SK-N-SH treated with all-trans-retinoic acid at 6 μM for 48 hours (cell line): ENCODE data around the gene GRAMD2B.

Source experiments
- ATAC-seq: fragments of 200-7000 bp; cut with Tn5 transposase; 3 replicates; pipeline ENCODE4 v1.9.1; 2020; ENCODE audit warnings: mild to moderate bottlenecking, moderate library complexity
- ARNTL ChIP-seq: fragments of 450-650 bp; formaldehyde crosslinking; IDR thresholded peaks from 2 replicates; pipeline ENCODE4 v1.5.0; 2020; ENCODE audit warnings: low read depth, mild to moderate bottlenecking, moderate library complexity, borderline replicate concordance
- BACH2 ChIP-seq: fragments of 250-450 bp; sonication (Bioruptor Pico); IDR thresholded peaks from 2 replicates; pipeline ENCODE4 v1.9.0; 2021; ENCODE audit warnings: mild to moderate bottlenecking, borderline replicate concordance
- ESRRG ChIP-seq: fragments of 250-450 bp; sonication (Bioruptor Pico); IDR thresholded peaks from 2 replicates; pipeline ENCODE4 v1.6.1; 2021; ENCODE audit warnings: mild to moderate bottlenecking
- ISL1 ChIP-seq: fragments of 250-450 bp; sonication (Bioruptor Pico); IDR thresholded peaks from 2 replicates; pipeline ENCODE4 v2.1.2; 2022; ENCODE audit warnings: mild to moderate bottlenecking, moderate library complexity
- OSR1 ChIP-seq: fragments of 250-450 bp; sonication (Bioruptor Pico); IDR thresholded peaks from 2 replicates; pipeline ENCODE4 v1.8.0; 2022; ENCODE audit warnings: moderate library complexity, mild to moderate bottlenecking, inconsistent platforms
- RARB ChIP-seq: fragments of 250-450 bp; sonication (Bioruptor Pico); IDR thresholded peaks from 2 replicates; pipeline ENCODE4 v1.8.0; 2021; ENCODE audit warnings: mild to moderate bottlenecking, moderate library complexity
- TOX ChIP-seq: fragments of 250-450 bp; sonication (Bioruptor Pico); IDR thresholded peaks from 2 replicates; pipeline ENCODE4 v1.8.0; 2021; ENCODE audit warnings: mild to moderate bottlenecking, moderate library complexity, borderline replicate concordance
- ZC3H10 ChIP-seq: fragments of 250-450 bp; sonication (Bioruptor Pico); IDR thresholded peaks from 2 replicates; pipeline ENCODE4 v1.5.1; 2021; ENCODE audit warnings: mild to moderate bottlenecking, moderate library complexity
- ZFP3 ChIP-seq: fragments of 250-450 bp; sonication (Bioruptor Pico); IDR thresholded peaks from 2 replicates; pipeline ENCODE4 v1.5.0; 2020; ENCODE audit warnings: mild to moderate bottlenecking, moderate library complexity
- ZNF565 ChIP-seq: fragments of 450-650 bp; formaldehyde crosslinking; conservative IDR thresholded peaks from 2 replicates; pipeline ENCODE4 v1.5.0; 2020; ENCODE audit warnings: low read depth, mild to moderate bottlenecking, moderate library complexity
- ZNF8 ChIP-seq: fragments of 450-650 bp; formaldehyde crosslinking; IDR thresholded peaks from 2 replicates; pipeline ENCODE4 v1.5.0; 2020; ENCODE audit warnings: mild to moderate bottlenecking, moderate library complexity
- TF ChIP-seq, protein P1 (sequence below): fragments of 250-450 bp; sonication (Bioruptor Pico); IDR thresholded peaks from 2 replicates; pipeline ENCODE4 v1.5.1; 2021; ENCODE audit warnings: mild to moderate bottlenecking, moderate library complexity
- TF ChIP-seq, protein P2 (sequence below): fragments of 250-450 bp; sonication (Bioruptor Pico); IDR thresholded peaks from 2 replicates; pipeline ENCODE4 v1.8.0; 2021; ENCODE audit warnings: low read depth, mild to moderate bottlenecking, moderate library complexity, borderline replicate concordance
- TF ChIP-seq, protein P3 (sequence below): fragments of 250-450 bp; sonication (Bioruptor Pico); IDR thresholded peaks from 2 replicates; pipeline ENCODE4 v1.8.0; 2020; ENCODE audit warnings: mild to moderate bottlenecking, moderate library complexity, borderline replicate concordance
- TF ChIP-seq, protein P4 (sequence below): fragments of 250-450 bp; sonication (Bioruptor Pico); IDR thresholded peaks from 2 replicates; pipeline ENCODE4 v1.5.0; 2020; ENCODE audit warnings: mild to moderate bottlenecking, moderate library complexity

The GRAMD2B gene

DNA sequence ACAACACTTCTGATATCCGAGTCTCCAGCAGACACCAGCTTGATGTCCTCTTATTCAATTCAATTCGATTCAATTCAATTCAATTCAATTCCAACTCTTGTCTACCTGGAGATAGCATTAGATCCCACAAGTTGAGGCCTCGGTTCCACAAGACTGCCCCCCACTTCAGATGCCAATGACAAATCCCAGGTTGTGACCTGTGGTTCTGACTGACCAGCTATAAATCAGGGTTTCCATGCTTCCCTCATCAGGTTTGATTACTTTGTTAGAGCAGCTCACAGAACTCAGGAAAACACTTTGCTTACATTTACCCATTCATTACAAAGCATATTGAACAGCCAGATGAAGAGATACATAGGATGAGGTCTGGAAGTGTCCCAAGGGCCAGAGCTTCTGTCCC is 89.2 kb downstream of the GRAMD2B start (continued):
- TF ChIP-seq, protein P1, sequence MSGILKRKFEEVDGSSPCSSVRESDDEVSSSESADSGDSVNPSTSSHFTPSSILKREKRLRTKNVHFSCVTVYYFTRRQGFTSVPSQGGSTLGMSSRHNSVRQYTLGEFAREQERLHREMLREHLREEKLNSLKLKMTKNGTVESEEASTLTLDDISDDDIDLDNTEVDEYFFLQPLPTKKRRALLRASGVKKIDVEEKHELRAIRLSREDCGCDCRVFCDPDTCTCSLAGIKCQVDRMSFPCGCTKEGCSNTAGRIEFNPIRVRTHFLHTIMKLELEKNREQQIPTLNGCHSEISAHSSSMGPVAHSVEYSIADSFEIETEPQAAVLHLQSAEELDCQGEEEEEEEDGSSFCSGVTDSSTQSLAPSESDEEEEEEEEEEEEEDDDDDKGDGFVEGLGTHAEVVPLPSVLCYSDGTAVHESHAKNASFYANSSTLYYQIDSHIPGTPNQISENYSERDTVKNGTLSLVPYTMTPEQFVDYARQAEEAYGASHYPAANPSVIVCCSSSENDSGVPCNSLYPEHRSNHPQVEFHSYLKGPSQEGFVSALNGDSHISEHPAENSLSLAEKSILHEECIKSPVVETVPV (CRISPR knock-in tag), result no peak
- TF ChIP-seq, protein P2, sequence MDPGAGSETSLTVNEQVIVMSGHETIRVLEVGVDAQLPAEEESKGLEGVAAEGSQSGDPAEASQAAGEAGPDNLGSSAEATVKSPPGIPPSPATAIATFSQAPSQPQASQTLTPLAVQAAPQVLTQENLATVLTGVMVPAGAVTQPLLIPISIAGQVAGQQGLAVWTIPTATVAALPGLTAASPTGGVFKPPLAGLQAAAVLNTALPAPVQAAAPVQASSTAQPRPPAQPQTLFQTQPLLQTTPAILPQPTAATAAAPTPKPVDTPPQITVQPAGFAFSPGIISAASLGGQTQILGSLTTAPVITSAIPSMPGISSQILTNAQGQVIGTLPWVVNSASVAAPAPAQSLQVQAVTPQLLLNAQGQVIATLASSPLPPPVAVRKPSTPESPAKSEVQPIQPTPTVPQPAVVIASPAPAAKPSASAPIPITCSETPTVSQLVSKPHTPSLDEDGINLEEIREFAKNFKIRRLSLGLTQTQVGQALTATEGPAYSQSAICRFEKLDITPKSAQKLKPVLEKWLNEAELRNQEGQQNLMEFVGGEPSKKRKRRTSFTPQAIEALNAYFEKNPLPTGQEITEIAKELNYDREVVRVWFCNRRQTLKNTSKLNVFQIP, result no peak
- TF ChIP-seq, protein P3, sequence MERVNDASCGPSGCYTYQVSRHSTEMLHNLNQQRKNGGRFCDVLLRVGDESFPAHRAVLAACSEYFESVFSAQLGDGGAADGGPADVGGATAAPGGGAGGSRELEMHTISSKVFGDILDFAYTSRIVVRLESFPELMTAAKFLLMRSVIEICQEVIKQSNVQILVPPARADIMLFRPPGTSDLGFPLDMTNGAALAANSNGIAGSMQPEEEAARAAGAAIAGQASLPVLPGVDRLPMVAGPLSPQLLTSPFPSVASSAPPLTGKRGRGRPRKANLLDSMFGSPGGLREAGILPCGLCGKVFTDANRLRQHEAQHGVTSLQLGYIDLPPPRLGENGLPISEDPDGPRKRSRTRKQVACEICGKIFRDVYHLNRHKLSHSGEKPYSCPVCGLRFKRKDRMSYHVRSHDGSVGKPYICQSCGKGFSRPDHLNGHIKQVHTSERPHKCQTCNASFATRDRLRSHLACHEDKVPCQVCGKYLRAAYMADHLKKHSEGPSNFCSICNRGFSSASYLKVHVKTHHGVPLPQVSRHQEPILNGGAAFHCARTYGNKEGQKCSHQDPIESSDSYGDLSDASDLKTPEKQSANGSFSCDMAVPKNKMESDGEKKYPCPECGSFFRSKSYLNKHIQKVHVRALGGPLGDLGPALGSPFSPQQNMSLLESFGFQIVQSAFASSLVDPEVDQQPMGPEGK (CRISPR knock-in tag), result no peak
- TF ChIP-seq, all 23 proteins: peak for 0

DNA sequence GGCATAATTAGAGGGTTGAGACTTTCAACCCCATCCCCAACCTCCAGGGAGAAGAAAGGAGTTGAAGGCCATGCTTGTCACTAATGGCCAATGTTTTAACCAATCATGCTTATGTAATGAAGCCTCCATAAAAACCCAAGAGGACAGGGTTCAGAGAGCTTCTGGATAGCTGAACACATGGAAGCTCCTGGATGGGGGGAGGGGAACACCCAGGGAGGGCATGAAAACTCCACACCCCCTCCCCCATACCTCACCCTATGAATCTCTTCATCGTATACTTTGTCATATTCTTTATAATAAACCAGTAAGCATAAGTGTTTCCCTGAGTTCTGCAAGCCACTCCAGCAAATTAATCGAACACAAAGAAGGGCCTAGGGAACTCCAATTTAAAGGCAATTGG is 90.1 kb downstream of the GRAMD2B start:
- no peak for ATAC-seq
- TF ChIP-seq ARNTL (CRISPR knock-in tag) (no peak), ISL1 (CRISPR knock-in tag) (no peak), OSR1 (CRISPR knock-in tag) (no peak), RARB (CRISPR knock-in tag) (no peak), ZFP3 (CRISPR knock-in tag) (no peak), ZC3H10 (CRISPR knock-in tag) (no peak)
- TF ChIP-seq, protein P2, result no peak
- TF ChIP-seq, protein P1 (CRISPR knock-in tag), result no peak
- TF ChIP-seq, all 23 proteins: peak for 0

DNA sequence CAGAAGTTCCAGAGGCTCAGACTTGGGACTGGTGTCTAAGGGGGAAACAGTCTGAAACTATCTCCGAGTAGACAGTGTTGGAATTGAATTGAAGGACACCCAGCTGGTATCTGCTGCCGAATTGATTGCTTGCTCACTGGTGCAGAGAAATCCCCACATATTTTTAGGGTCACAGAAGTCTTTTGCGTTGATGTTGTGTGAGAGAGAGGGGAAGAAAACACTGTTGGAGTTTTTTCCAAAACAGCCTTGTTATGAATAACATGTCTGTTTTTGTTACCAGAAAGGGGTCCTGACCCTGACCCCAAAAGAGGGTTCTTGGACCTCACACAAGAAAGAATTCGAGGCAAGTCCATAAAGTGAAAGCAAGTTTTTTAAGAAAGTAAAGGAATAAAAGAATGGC is 90.5 kb downstream of the GRAMD2B start:
- TF ChIP-seq BACH2 (CRISPR knock-in tag), result no peak
- TF ChIP-seq, protein P4, sequence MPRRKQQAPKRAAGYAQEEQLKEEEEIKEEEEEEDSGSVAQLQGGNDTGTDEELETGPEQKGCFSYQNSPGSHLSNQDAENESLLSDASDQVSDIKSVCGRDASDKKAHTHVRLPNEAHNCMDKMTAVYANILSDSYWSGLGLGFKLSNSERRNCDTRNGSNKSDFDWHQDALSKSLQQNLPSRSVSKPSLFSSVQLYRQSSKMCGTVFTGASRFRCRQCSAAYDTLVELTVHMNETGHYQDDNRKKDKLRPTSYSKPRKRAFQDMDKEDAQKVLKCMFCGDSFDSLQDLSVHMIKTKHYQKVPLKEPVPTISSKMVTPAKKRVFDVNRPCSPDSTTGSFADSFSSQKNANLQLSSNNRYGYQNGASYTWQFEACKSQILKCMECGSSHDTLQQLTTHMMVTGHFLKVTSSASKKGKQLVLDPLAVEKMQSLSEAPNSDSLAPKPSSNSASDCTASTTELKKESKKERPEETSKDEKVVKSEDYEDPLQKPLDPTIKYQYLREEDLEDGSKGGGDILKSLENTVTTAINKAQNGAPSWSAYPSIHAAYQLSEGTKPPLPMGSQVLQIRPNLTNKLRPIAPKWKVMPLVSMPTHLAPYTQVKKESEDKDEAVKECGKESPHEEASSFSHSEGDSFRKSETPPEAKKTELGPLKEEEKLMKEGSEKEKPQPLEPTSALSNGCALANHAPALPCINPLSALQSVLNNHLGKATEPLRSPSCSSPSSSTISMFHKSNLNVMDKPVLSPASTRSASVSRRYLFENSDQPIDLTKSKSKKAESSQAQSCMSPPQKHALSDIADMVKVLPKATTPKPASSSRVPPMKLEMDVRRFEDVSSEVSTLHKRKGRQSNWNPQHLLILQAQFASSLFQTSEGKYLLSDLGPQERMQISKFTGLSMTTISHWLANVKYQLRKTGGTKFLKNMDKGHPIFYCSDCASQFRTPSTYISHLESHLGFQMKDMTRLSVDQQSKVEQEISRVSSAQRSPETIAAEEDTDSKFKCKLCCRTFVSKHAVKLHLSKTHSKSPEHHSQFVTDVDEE, result no peak
- TF ChIP-seq, protein P2, result no peak
- TF ChIP-seq ZNF565 (CRISPR knock-in tag), result no peak
- TF ChIP-seq ZC3H10 (CRISPR knock-in tag), result no peak
- TF ChIP-seq RARB (CRISPR knock-in tag), result no peak
- TF ChIP-seq ZNF8 (CRISPR knock-in tag), result no peak
- no peak for TF ChIP-seq ZFP3 (CRISPR knock-in tag)
- TF ChIP-seq ESRRG, result no peak
- TF ChIP-seq TOX, result no peak

More for the DNA sequence above, 90.5 kb downstream of the GRAMD2B start:
- no peak for ATAC-seq
